ENCODE data around the gene TSEN54.

GRCh38 chr17:75561927-75562603, 45.7 kb downstream of the TSEN54 start:
- no peak for TF ChIP-seq POLR2AphosphoS5 (IDR thresholded peaks at IDR 0.05; ENCODE audit: low read depth, low read length)
- TF ChIP-seq, protein P1, sequence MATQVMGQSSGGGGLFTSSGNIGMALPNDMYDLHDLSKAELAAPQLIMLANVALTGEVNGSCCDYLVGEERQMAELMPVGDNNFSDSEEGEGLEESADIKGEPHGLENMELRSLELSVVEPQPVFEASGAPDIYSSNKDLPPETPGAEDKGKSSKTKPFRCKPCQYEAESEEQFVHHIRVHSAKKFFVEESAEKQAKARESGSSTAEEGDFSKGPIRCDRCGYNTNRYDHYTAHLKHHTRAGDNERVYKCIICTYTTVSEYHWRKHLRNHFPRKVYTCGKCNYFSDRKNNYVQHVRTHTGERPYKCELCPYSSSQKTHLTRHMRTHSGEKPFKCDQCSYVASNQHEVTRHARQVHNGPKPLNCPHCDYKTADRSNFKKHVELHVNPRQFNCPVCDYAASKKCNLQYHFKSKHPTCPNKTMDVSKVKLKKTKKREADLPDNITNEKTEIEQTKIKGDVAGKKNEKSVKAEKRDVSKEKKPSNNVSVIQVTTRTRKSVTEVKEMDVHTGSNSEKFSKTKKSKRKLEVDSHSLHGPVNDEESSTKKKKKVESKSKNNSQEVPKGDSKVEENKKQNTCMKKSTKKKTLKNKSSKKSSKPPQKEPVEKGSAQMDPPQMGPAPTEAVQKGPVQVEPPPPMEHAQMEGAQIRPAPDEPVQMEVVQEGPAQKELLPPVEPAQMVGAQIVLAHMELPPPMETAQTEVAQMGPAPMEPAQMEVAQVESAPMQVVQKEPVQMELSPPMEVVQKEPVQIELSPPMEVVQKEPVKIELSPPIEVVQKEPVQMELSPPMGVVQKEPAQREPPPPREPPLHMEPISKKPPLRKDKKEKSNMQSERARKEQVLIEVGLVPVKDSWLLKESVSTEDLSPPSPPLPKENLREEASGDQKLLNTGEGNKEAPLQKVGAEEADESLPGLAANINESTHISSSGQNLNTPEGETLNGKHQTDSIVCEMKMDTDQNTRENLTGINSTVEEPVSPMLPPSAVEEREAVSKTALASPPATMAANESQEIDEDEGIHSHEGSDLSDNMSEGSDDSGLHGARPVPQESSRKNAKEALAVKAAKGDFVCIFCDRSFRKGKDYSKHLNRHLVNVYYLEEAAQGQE (IDR thresholded peaks at IDR 0.05; ENCODE audit: insufficient read depth in 1 of 2, low read depth in 2 of 2, low read length in 2 of 2), result no peak

Data from PFSK-1 (cell line).